ENCODE measurements around the gene NELFA. TPM values are rescaled to one million over a fixed set of nuclear protein-coding genes. Genes with fewer than 3 reads are reported as not detected.

The NELFA gene
- total and polyA plus RNA-seq, 10 of the 15 experiments (the other 5 are each of a cell fraction or from before 2014, with no cell fraction given): 0.39 to 38.6 (median 16.7) TPM

DNA sequence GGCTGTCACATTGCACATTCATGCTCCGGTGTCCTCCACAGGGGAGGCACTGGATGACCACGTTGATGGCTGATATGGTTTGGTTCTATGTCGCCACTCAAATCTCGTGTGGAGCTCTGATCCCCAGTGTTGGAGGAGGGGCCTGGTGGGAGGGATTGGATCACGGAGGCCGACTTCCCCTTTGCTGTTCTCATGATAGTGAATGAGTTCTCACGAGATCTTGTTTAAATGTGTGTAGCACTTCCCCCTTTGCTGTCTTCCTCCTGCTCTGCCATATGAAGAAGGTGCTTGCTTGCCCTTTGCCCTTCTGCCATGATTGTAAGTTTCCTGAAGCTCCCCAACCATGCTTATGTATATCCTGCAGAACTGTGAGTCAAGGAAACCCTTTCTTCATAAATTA, 28.1 kb upstream of the NELFA start:
- POLR2A ChIA-PET: interaction anchor here (0.8 kb wide), 1 partner anchor 27 kb away, joined by 3 read pairs; no protein-coding TSS in a partner anchor
- Histone ChIP-seq H3K27ac (ENCODE audit: control insufficient read depth, insufficient read depth) (no peak overlapping the region), H3K4me3 (no peak overlapping the region), H2AFZ (ENCODE audit: control insufficient read depth, low read depth, low read length) (no peak overlapping the region), H3K36me3 (ENCODE audit: control insufficient read depth in 2 of 2, insufficient read depth in 2 of 2, low read length in 1 of 2) (no peaks in the 10 kb centered on the region), H3K4me1 (ENCODE audit: control insufficient read depth, insufficient read depth, low read length) (peaks cover 5% of the 10 kb centered on the region; the same call in 1 of the 2 replicates), H3K9ac (ENCODE audit: control insufficient read depth, insufficient read depth, low read length) (no peak overlapping the region), H3K79me2 (ENCODE audit: control insufficient read depth, insufficient read depth, low read length) (no peaks in the 10 kb centered on the region), H3K9me3 (replicated peaks; ENCODE audit: control insufficient read depth, insufficient read depth, low read length) (no peaks in the 10 kb centered on the region), H3K27me3 (replicated peaks in 1 of 2; ENCODE audit: control insufficient read depth in 2 of 2, insufficient read depth in 2 of 2, low read length in 1 of 2) (peaks cover 3 to 4% of the 10 kb centered on the region in 2 experiments; a peak in 3 of 4 replicates), H4K20me1 (ENCODE audit: control insufficient read depth, insufficient read depth) (no peaks in the 10 kb centered on the region), H3K4me2 (ENCODE audit: control insufficient read depth, insufficient read depth) (no peak overlapping the region)
- RAD21 ChIA-PET (ENCODE audit: unreplicated experiment): interaction anchor here (0.6 kb wide), 1 partner anchor 385 kb away, joined by 3 read pairs; no protein-coding TSS in a partner anchor
- FAIRE-seq: no peak
- WGBS (ENCODE audit: insufficient coverage, insufficient replicate concordance, low lambda C conversion rate, missing lambda C conversion rate): 64% methylated on average over 7 of the region's 7 CpGs
- ATAC-seq: no peak
- in situ Hi-C loops (cut with MboI) (no loop called here), intact Hi-C loops (cut with micrococcal nuclease; ENCODE audit: unreplicated experiment) (no loop called here)
- SMC1A ChIA-PET (ENCODE audit: uncharacterized antibody, unreplicated experiment): no interaction called here
- BruUV-seq (replicated peaks): no TSS peak
- DNase-seq (ENCODE audit: low read depth, low spot score): no peak
- TF ChIP-seq HDAC2 (IDR thresholded peaks at IDR 0.05) (no peak), CHD2 (IDR thresholded peaks at IDR 0.05; ENCODE audit: borderline replicate concordance, low read depth, low read length) (no peak), RBBP5 (conservative IDR thresholded peaks at IDR 0.05) (no peak), SPI1 (IDR thresholded peaks at IDR 0.05; ENCODE audit: borderline replicate concordance, insufficient read depth, low read depth, low read length) (peak; percentile 51), MXI1 (IDR thresholded peaks at IDR 0.05; ENCODE audit: low read depth, low read length) (no peak)
- CTCF ChIA-PET: no interaction called here

DNA sequence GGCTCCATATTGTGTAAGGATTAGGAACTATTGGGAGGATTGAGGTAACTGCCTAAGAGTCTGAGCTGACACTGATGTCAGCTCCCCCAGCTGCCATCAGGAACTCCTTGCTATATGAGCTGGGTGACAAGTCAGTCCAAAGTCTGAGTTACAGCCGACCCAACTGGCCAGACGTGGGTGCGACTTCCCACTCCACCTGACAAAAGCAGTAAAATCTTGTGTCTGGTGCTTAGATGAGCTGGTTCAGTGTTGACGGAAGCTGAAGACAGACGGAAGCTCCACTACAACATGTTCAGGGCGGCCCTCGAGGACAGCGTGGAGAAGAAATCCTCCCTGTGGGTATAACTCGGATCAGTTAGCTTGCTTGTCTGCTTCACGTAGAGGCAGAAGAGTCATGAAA, 27.6 kb upstream of the NELFA start:
- H2AFZ ChIP-seq (ENCODE audit: control insufficient read depth, low read depth, low read length): no peak overlapping the region
- no peaks in the 10 kb centered on the region for H4K20me1 ChIP-seq (ENCODE audit: control insufficient read depth, insufficient read depth)
- H3K9ac ChIP-seq (ENCODE audit: control insufficient read depth, insufficient read depth, low read length): no peak overlapping the region
- WGBS (ENCODE audit: insufficient coverage, insufficient replicate concordance, low lambda C conversion rate, missing lambda C conversion rate): 75% methylated on average over 10 of the region's 10 CpGs
- ChIA-PET POLR2A (no interaction called here), CTCF (no interaction called here), RAD21 (ENCODE audit: unreplicated experiment) (interaction anchor here (0.6 kb wide), 1 partner anchor 385 kb away, joined by 3 read pairs; no protein-coding TSS in a partner anchor), SMC1A (ENCODE audit: uncharacterized antibody, unreplicated experiment) (no interaction called here)
- DNase-seq (ENCODE audit: low read depth, low spot score): no peak
- H3K27me3 ChIP-seq (replicated peaks in 1 of 2; ENCODE audit: control insufficient read depth in 2 of 2, insufficient read depth in 2 of 2, low read length in 1 of 2): peaks cover under 1 to 1% of the 10 kb centered on the region in 2 experiments; a peak in 2 of 4 replicates
- no peak overlapping the region for H3K4me3 ChIP-seq
- no peaks in the 10 kb centered on the region for H3K79me2 ChIP-seq (ENCODE audit: control insufficient read depth, insufficient read depth, low read length)
- no peak for ATAC-seq
- FAIRE-seq: no peak
- no peaks in the 10 kb centered on the region for H3K36me3 ChIP-seq (ENCODE audit: control insufficient read depth in 2 of 2, insufficient read depth in 2 of 2, low read length in 1 of 2)
- H3K4me2 ChIP-seq (ENCODE audit: control insufficient read depth, insufficient read depth): no peak overlapping the region
- H3K9me3 ChIP-seq (replicated peaks; ENCODE audit: control insufficient read depth, insufficient read depth, low read length): no peaks in the 10 kb centered on the region
- BruUV-seq (replicated peaks): no TSS peak
- H3K27ac ChIP-seq (ENCODE audit: control insufficient read depth, insufficient read depth): no peak overlapping the region
- peaks cover 3% of the 10 kb centered on the region; the same call in 1 of the 2 replicates for H3K4me1 ChIP-seq (ENCODE audit: control insufficient read depth, insufficient read depth, low read length)
- in situ Hi-C loops (cut with MboI) (no loop called here), intact Hi-C loops (cut with micrococcal nuclease; ENCODE audit: unreplicated experiment) (no loop called here)
- TF ChIP-seq POU2F2 (IDR thresholded peaks at IDR 0.05; ENCODE audit: borderline replicate concordance, low read depth, low read length) (no peak), NR2F1 (conservative IDR thresholded peaks at IDR 0.05) (no peak)
- TF ChIP-seq, protein P1, sequence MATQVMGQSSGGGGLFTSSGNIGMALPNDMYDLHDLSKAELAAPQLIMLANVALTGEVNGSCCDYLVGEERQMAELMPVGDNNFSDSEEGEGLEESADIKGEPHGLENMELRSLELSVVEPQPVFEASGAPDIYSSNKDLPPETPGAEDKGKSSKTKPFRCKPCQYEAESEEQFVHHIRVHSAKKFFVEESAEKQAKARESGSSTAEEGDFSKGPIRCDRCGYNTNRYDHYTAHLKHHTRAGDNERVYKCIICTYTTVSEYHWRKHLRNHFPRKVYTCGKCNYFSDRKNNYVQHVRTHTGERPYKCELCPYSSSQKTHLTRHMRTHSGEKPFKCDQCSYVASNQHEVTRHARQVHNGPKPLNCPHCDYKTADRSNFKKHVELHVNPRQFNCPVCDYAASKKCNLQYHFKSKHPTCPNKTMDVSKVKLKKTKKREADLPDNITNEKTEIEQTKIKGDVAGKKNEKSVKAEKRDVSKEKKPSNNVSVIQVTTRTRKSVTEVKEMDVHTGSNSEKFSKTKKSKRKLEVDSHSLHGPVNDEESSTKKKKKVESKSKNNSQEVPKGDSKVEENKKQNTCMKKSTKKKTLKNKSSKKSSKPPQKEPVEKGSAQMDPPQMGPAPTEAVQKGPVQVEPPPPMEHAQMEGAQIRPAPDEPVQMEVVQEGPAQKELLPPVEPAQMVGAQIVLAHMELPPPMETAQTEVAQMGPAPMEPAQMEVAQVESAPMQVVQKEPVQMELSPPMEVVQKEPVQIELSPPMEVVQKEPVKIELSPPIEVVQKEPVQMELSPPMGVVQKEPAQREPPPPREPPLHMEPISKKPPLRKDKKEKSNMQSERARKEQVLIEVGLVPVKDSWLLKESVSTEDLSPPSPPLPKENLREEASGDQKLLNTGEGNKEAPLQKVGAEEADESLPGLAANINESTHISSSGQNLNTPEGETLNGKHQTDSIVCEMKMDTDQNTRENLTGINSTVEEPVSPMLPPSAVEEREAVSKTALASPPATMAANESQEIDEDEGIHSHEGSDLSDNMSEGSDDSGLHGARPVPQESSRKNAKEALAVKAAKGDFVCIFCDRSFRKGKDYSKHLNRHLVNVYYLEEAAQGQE (IDR thresholded peaks at IDR 0.05; ENCODE audit: low read depth, low read length): no peak
- TF ChIP-seq, protein P2, sequence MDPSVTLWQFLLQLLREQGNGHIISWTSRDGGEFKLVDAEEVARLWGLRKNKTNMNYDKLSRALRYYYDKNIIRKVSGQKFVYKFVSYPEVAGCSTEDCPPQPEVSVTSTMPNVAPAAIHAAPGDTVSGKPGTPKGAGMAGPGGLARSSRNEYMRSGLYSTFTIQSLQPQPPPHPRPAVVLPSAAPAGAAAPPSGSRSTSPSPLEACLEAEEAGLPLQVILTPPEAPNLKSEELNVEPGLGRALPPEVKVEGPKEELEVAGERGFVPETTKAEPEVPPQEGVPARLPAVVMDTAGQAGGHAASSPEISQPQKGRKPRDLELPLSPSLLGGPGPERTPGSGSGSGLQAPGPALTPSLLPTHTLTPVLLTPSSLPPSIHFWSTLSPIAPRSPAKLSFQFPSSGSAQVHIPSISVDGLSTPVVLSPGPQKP (IDR thresholded peaks at IDR 0.05; ENCODE audit: low read depth, low read length): no peak

All from GM12878 (cell line).